Measurements from ENCODE around the gene STRADB.

STRADB gene

GRCh38 chr2:201523506-201523905 lies 72.0 kb downstream of the STRADB start:
- CTCF ChIA-PET: no interaction called here
- no peak for TF ChIP-seq ZNF394 (tag by site-specific recombination; IDR thresholded peaks at IDR 0.05; ENCODE audit: borderline replicate concordance)
- TF ChIP-seq HOXC10 (CRISPR knock-in tag; IDR thresholded peaks at IDR 0.05): no peak
- no peak for TF ChIP-seq ZNF184 (tag by site-specific recombination; IDR thresholded peaks at IDR 0.05)
- no peak for TF ChIP-seq ZFP3 (tag by site-specific recombination; IDR thresholded peaks at IDR 0.05; ENCODE audit: low read depth)
- TF ChIP-seq ZNF366 (tag by site-specific recombination; conservative IDR thresholded peaks at IDR 0.05): no peak
- no peak for TF ChIP-seq ZNF654 (tag by site-specific recombination; IDR thresholded peaks at IDR 0.05; ENCODE audit: low read depth)
- TF ChIP-seq ZNF785 (tag by site-specific recombination; IDR thresholded peaks at IDR 0.05): no peak

More at GRCh38 chr2:201523506-201523905, 72.0 kb downstream of the STRADB start:
- no peaks in the 10 kb centered on the region for H3K36me3 ChIP-seq (ENCODE audit: control insufficient read depth in 2 of 2, insufficient read depth in 1 of 2, low read length in 2 of 2)
- H3K9me3 ChIP-seq (ENCODE audit: control insufficient read depth, insufficient read depth, low read depth, low read length): no peaks in the 10 kb centered on the region
- H3K4me3 ChIP-seq (ENCODE audit: low read depth, low read length): no peak overlapping the region
- H3K27ac ChIP-seq (ENCODE audit: extremely low read depth, low read depth, low read length): no peak overlapping the region
- no peaks in the 10 kb centered on the region for H3K4me1 ChIP-seq (ENCODE audit: control insufficient read depth, insufficient read depth, low read length)
- POLR2A ChIA-PET: no interaction called here
